Fibroblast of skin of scalp (primary cell): Measurements from ENCODE around the gene HBS1L.
A peak's percentile ranks its signal among the peaks of the same experiment; 100 is the strongest.

Experiments used
- DNase-seq: peaks from one replicate; pipeline ENCODE4 v3.0.0-alpha.2; 2013

Gene HBS1L

GRCh38 chr6:135033238-135033637, 21.4 kb downstream of the HBS1L start:
- DNase-seq = no peak

GRCh38 chr6:135030532-135031178, 24.0 kb downstream of the HBS1L start:
- peak; percentile 12 for DNase-seq

- no peak for DNase-seq
Measured at GRCh38 chr6:135030056-135030473, 24.6 kb downstream of the HBS1L start.

- DNase-seq = no peak
Measured at GRCh38 chr6:135025775-135026174, 28.8 kb downstream of the HBS1L start.

GRCh38 chr6:135025175-135025574, 29.4 kb downstream of the HBS1L start:
- DNase-seq = no peak

GRCh38 chr6:135022050-135022697, 32.4 kb downstream of the HBS1L start:
- DNase-seq = no peak

GRCh38 chr6:135021310-135022049, 33.1 kb downstream of the HBS1L start:
- DNase-seq = no peak

- DNase-seq = no peak
Measured at GRCh38 chr6:135018941-135019340, 35.7 kb downstream of the HBS1L start.

GRCh38 chr6:135018052-135018451, 36.6 kb downstream of the HBS1L start:
- no peak for DNase-seq

- DNase-seq = no peak
Measured at GRCh38 chr6:135014353-135014832, 40.2 kb downstream of the HBS1L start.

GRCh38 chr6:135013211-135013610, 41.4 kb downstream of the HBS1L start:
- DNase-seq = no peak

- DNase-seq = peak; percentile 11
Measured at GRCh38 chr6:135012764-135013163, 41.9 kb downstream of the HBS1L start.

GRCh38 chr6:135012349-135012748, 42.3 kb downstream of the HBS1L start:
- DNase-seq = no peak

- no peak for DNase-seq
Measured at GRCh38 chr6:135008941-135009290, 45.7 kb downstream of the HBS1L start.

GRCh38 chr6:135008072-135008940, 46.3 kb downstream of the HBS1L start:
- DNase-seq = no peak

GRCh38 chr6:135006386-135006914, 48.2 kb downstream of the HBS1L start:
- DNase-seq = no peak

GRCh38 chr6:135004399-135004798, 50.2 kb downstream of the HBS1L start:
- DNase-seq = no peak

- no peak for DNase-seq
Measured at GRCh38 chr6:135002974-135003703, 51.5 kb downstream of the HBS1L start.

GRCh38 chr6:135002229-135002844, 52.3 kb downstream of the HBS1L start:
- peak; percentile 22 for DNase-seq

GRCh38 chr6:134999107-134999506, 55.5 kb downstream of the HBS1L start:
- DNase-seq = no peak
